ENCODE data around the gene GALNT6. TPM values are rescaled to one million over a fixed set of nuclear protein-coding genes. Genes with fewer than 3 reads are reported as not detected.
A peak's percentile ranks its signal among the peaks of the same experiment; 100 is the strongest.

GALNT6 gene
- total RNA-seq, 4 donors from 2014 or later: 1.3 to 16.4 (median 4.7) TPM

- 76 to 78% methylated on average over 17 of the region's 17 CpGs for WGBS, 2 donors
- H3K4me3 ChIP-seq (ENCODE audit: low read depth, poor library complexity, severe bottlenecking): no peak overlapping the region
- peak; percentile 43 to 88 for DNase-seq (ENCODE audit: low spot score in 2 of 2)
- intact Hi-C loops (cut with DNase I; ENCODE audit: low total_unique reads): no loop called here
- TF ChIP-seq POLR2A (IDR thresholded peaks at IDR 0.05) (no peak), CTCF (IDR thresholded peaks at IDR 0.05) (no peak)
These were observed 22.3 kb downstream of the GALNT6 start for GRCh38 chr12:51368640-51369517.

GRCh38 chr12:51365276-51365675 lies 25.9 kb downstream of the GALNT6 start:
- WGBS, 2 donors: 94 to 96% methylated on average over 10 of the region's 10 CpGs
- intact Hi-C loops (cut with DNase I; ENCODE audit: low total_unique reads): no loop called here
- TF ChIP-seq CTCF (IDR thresholded peaks at IDR 0.05): no peak
- TF ChIP-seq POLR2A (IDR thresholded peaks at IDR 0.05): no peak
- no peak overlapping the region for H3K4me3 ChIP-seq (ENCODE audit: low read depth, poor library complexity, severe bottlenecking)
- no peak for DNase-seq (ENCODE audit: low spot score in 2 of 2)

- 91 to 92% methylated on average over 10 to 11 of the region's 11 CpGs for WGBS, 2 donors
- TF ChIP-seq POLR2A (IDR thresholded peaks at IDR 0.05) (no peak), CTCF (IDR thresholded peaks at IDR 0.05) (no peak)
- intact Hi-C loops (cut with DNase I; ENCODE audit: low total_unique reads): no loop called here
- H3K4me3 ChIP-seq (ENCODE audit: low read depth, poor library complexity, severe bottlenecking): no peak overlapping the region
- DNase-seq (ENCODE audit: low spot score in 2 of 2): no peak
These were observed 27.2 kb downstream of the GALNT6 start for GRCh38 chr12:51364001-51364400.

GRCh38 chr12:51362747-51363342 lies 28.4 kb downstream of the GALNT6 start:
- 84 to 95% methylated on average over 2 of the region's 2 CpGs for WGBS, 2 donors
- DNase-seq (ENCODE audit: low spot score in 2 of 2): no peak
- no peak overlapping the region for H3K4me3 ChIP-seq (ENCODE audit: low read depth, poor library complexity, severe bottlenecking)
- intact Hi-C loops (cut with DNase I; ENCODE audit: low total_unique reads): no loop called here
- no peak for TF ChIP-seq CTCF (IDR thresholded peaks at IDR 0.05)

- WGBS, 2 donors: 90 to 93% methylated on average over 6 of the region's 6 CpGs
- no peak for DNase-seq (ENCODE audit: low spot score in 2 of 2)
- no peak overlapping the region for H3K4me3 ChIP-seq (ENCODE audit: low read depth, poor library complexity, severe bottlenecking)
- TF ChIP-seq POLR2A (IDR thresholded peaks at IDR 0.05): no peak
- TF ChIP-seq CTCF (IDR thresholded peaks at IDR 0.05): no peak
- intact Hi-C loops (cut with DNase I; ENCODE audit: low total_unique reads): no loop called here
These were observed 28.9 kb downstream of the GALNT6 start for GRCh38 chr12:51362307-51362706.

Measured in lower leg skin (tissue), 4 donors.